B cell (primary cell): ENCODE results near the gene KLHL18. TPM values are rescaled to one million over a fixed set of nuclear protein-coding genes. Genes with fewer than 3 reads are reported as not detected.
A peak's percentile ranks its signal among the peaks of the same experiment; 100 is the strongest.
"Not testable (repeated sequence)": the region's sequence is repeated elsewhere in the genome, so short reads cannot be mapped to it uniquely, and the experiment has no call there.

Experiments used
- ATAC-seq: fragments of 200-7000 bp; cut with Tn5 transposase; one replicate; pipeline ENCODE4 v1.10.0; 2021; ENCODE audit warnings: low read depth, mild to moderate bottlenecking, moderate number of reproducible peaks, moderate library complexity
- CTCF ChIA-PET: fragments of 350-600 bp; sonication (Branson Sonifier 250); formaldehyde crosslinking; loops from one replicate; lab custom pipeline; 2021; ENCODE audit warnings: antibody characterized with exemption, inconsistent platforms; lab: Charles Lee
- POLR2A ChIA-PET: fragments of 350-600 bp; sonication (Branson Sonifier 250); formaldehyde crosslinking; loops from one replicate; lab custom pipeline; 2021; ENCODE audit warnings: antibody characterized with exemption; lab: Charles Lee
- DNase-seq: peaks from one replicate; pipeline ENCODE4 v3.0.0; 2013
- H2AFZ ChIP-seq: 2 replicates; pipeline ENCODE4 v1.6.1; 2012; ENCODE audit warnings: mild to moderate bottlenecking, low read depth, low read length; ENCODE audit not compliant: insufficient read depth, poor library complexity, severe bottlenecking
- H3K27ac ChIP-seq, 2 donors: 1 replicate in 1 of 2; 2 replicates in 1 of 2; pipeline ENCODE4 v1.5.1; 2012 to 2013; ENCODE audit warnings: low read length in 2 of 2, mild to moderate bottlenecking in 2 of 2, moderate library complexity in 1 of 2
- H3K27me3 ChIP-seq, 4 experiments: fragments of 200-600 bp in 1 of 4; sonication (generic) in 1 of 4; replicated peaks in 1 of 4; 1 replicate in 2 of 4; 2 replicates in 2 of 4; pipeline versions ENCODE4 v1.6.1 to v1.7.0; 2013 to 2016; ENCODE audit warnings: low read length in 3 of 4, mild to moderate bottlenecking in 2 of 4, mixed read lengths in 1 of 4, moderate library complexity in 1 of 4; ENCODE audit not compliant: insufficient read depth in 4 of 4, control insufficient read depth in 3 of 4; ENCODE audit errors: control extremely low read depth in 1 of 4
- H3K36me3 ChIP-seq, 2 experiments: replicated peaks in 1 of 2; 1 replicate in 1 of 2; 2 replicates in 1 of 2; pipeline versions ENCODE4 v1.6.1 to v1.7.1; 2013; ENCODE audit warnings: low read length in 1 of 2; ENCODE audit not compliant: insufficient read depth in 2 of 2, control insufficient read depth in 1 of 2; ENCODE audit errors: control extremely low read depth in 1 of 2, extremely low read depth in 1 of 2
- H3K4me1 ChIP-seq, 2 donors: fragments of 200-600 bp in 1 of 2; sonication (generic) in 1 of 2; 1 replicate in 1 of 2; 2 replicates in 1 of 2; pipeline versions ENCODE4 v1.5.1 to v1.6.1; 2013 to 2017; ENCODE audit warnings: low read length in 2 of 2; ENCODE audit not compliant: control insufficient read depth in 2 of 2, insufficient read depth in 2 of 2
- H3K4me2 ChIP-seq: replicated peaks from 2 replicates; pipeline ENCODE3; 2012; ENCODE audit warnings: mild to moderate bottlenecking, low read depth, low read length; ENCODE audit not compliant: poor library complexity, severe bottlenecking
- H3K4me3 ChIP-seq, 5 experiments: fragments of 200-600 bp in 1 of 5; sonication (generic) in 1 of 5; 1 replicate in 3 of 5; 2 replicates in 2 of 5; pipeline versions ENCODE4 v1.5.1 to v1.7.0; 2011 to 2016; ENCODE audit warnings: low read length in 4 of 5, mild to moderate bottlenecking in 4 of 5, low read depth in 2 of 5, control low read depth in 1 of 5, moderate library complexity in 1 of 5; ENCODE audit not compliant: insufficient read depth in 1 of 5; ENCODE audit errors: control extremely low read depth in 1 of 5, extremely low read depth in 1 of 5
- H3K79me2 ChIP-seq: fragments of 200-600 bp; sonication (generic); one replicate; pipeline ENCODE4 v1.6.0; 2016; ENCODE audit warnings: low read length; ENCODE audit not compliant: control insufficient read depth, insufficient read depth
- H3K9ac ChIP-seq: fragments of 200-600 bp; sonication (generic); 2 replicates; pipeline ENCODE4 v1.6.1; 2017; ENCODE audit warnings: mild to moderate bottlenecking, low read length, moderate library complexity
- H3K9me3 ChIP-seq, 3 donors: one replicate each; pipeline versions ENCODE4 v1.6.1 to v1.7.1; 2013; ENCODE audit warnings: low read length in 2 of 3; ENCODE audit not compliant: control insufficient read depth in 2 of 3, insufficient read depth in 1 of 3; ENCODE audit errors: control extremely low read depth in 1 of 3
- H4K20me1 ChIP-seq: 2 replicates; pipeline ENCODE4 v1.6.0; 2012; ENCODE audit warnings: mild to moderate bottlenecking, low read length; ENCODE audit not compliant: insufficient read depth, control insufficient read depth, poor library complexity, severe bottlenecking
- H3K27ac Mint-ChIP-seq: one replicate; pipeline ENCODE4 v1.8.0; 2021; ENCODE audit warnings: mixed read lengths
- H3K27me3 Mint-ChIP-seq: one replicate; pipeline ENCODE4 v1.8.0; 2021; ENCODE audit warnings: mixed read lengths
- H3K4me1 Mint-ChIP-seq: one replicate; pipeline ENCODE4 v1.8.0; 2021; ENCODE audit warnings: mixed read lengths
- H3K4me3 Mint-ChIP-seq: one replicate; pipeline ENCODE4 v1.8.0; 2021; ENCODE audit warnings: mixed read lengths
- H3K9me3 Mint-ChIP-seq: one replicate; pipeline ENCODE4 v1.8.0; 2022; ENCODE audit warnings: mixed read lengths; ENCODE audit not compliant: insufficient read depth
- CTCF ChIP-seq: fragments of 200-600 bp; IDR thresholded peaks from one replicate; pipeline ENCODE4 v1.8.0; 2022; ENCODE audit warnings: antibody characterized with exemption, mild to moderate bottlenecking
- WGBS: methylation state at CpG from one replicate; pipeline ENCODE4 v1.1.5; 2013; ENCODE audit warnings: missing lambda C conversion rate; ENCODE audit not compliant: insufficient coverage; 5-methylcytosine and 5-hydroxymethylcytosine counted together
- intact Hi-C: fragments of 100-400 bp; cut with micrococcal nuclease; formaldehyde crosslinking; loops from one replicate; pipeline ENCODE4 v1.10.0; 2022
- polyA plus RNA-seq: library from polyadenylated mRNA; depleted of rRNA; stranded (reverse); fragments of >200 nt; gene quantifications from 2 replicates; pipeline ENCODE4 v1.2.3, GENCODE V29; 2012
- total RNA-seq, 2 donors: library from RNA; stranded (reverse); fragments of 120-200 nt in 1 of 2; gene quantifications; 1 replicate in 1 of 2; 2 replicates in 1 of 2; pipeline versions ENCODE4 v1.2.3 to v1.2.4, GENCODE V29; 2013 to 2022

The KLHL18 gene
- total and polyA plus RNA-seq, 2 donors (not counting 1 experiment from before 2014, with no cell fraction given): 30.9 to 50.8 TPM

- POLR2A ChIA-PET: no interaction called here
- intact Hi-C loops: loop anchor here (1.0 kb wide), 1 partner anchor 9 kb away; the partner anchor contains the start of genes KIF9 and KLHL18
These were observed 8.5 kb downstream of the KLHL18 start for GRCh38 chr3:47291158-47291753.

DNA sequence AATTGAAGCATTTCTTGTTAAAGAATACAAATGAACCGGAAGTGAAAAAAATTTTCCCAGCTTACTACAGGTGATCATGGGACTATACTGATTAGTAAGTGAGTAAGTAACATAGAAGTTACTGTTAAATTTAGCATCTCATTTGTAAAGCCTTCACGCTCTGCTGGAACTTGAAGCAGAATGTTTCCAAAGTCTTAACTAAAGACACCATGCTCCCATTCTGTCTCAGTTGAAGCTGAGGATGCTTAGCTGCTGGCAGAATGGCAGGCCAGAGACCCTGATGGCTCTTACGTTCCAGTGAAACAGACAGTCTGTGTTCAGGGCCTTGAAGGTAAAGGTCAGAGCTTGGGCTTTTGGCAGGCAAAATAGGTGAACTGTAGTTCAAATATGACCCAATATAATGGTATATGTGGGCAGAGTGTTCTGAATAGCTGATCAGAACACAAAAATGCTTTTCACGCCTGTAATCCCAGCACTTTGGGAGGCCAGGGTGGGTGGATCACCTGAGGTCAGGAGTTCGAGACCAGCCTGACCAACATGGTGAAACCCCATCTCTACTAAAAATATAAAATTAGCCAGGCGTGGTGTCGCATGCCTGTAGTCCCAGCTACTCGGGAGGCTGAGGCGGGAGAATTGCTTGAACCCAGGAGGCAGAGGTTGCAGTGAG lies 9.1 kb downstream of the KLHL18 start:
- Mint-ChIP-seq H3K4me1 (peaks cover 78% of the 10 kb centered on the region), H3K27ac (peak overlapping the region; percentile 94), H3K4me3 (peak overlapping the region; percentile 64)
- WGBS: 52% methylated on average over 3 of the region's 9 CpGs
- H3K9me3 ChIP-seq, H2AFZ ChIP-seq, POLR2A ChIA-PET, H3K9me3 Mint-ChIP-seq, H3K27me3 ChIP-seq, H3K27me3 Mint-ChIP-seq: not testable (repeated sequence)
- peak overlapping the region in 1 of 5 experiments; percentile 11 for H3K4me3 ChIP-seq
- peaks cover 28 to 43% of the 10 kb centered on the region in 2 donors for H3K4me1 ChIP-seq
- CTCF ChIA-PET: interaction anchor here (1.3 to 2.3 kb wide), 3 partner anchors 10 to 33 kb away, joined by 3 to 16 read pairs (median 10); partner anchors contain the start of genes KIF9 and KLHL18
- DNase-seq (peak; percentile 58), ATAC-seq (peak; percentile 69)
- H3K27ac ChIP-seq: peak overlapping the region; percentile 61 to 72
- intact Hi-C loops: loop anchor here (1.0 kb wide), 1 partner anchor 10 kb away; the partner anchor contains the start of genes KIF9 and KLHL18
- peaks cover 99% of the 10 kb centered on the region for H3K79me2 ChIP-seq
- peaks cover 3 to 43% of the 10 kb centered on the region in 2 experiments for H3K36me3 ChIP-seq
- peak overlapping the region; percentile 54 for H3K4me2 ChIP-seq
- peak overlapping the region; percentile 43 for H3K9ac ChIP-seq
- peaks cover 53% of the 10 kb centered on the region for H4K20me1 ChIP-seq

More at GRCh38 chr3:47291158-47291753, 8.5 kb downstream of the KLHL18 start:
- Histone ChIP-seq H3K4me2 (peak overlapping the region; percentile 54), H2AFZ (no peak overlapping the region), H3K27me3 (no peaks in the 10 kb centered on the region), H4K20me1 (peaks cover 55% of the 10 kb centered on the region), H3K4me1 (peaks cover 26 to 43% of the 10 kb centered on the region in 2 donors), H3K27ac (peak overlapping the region; percentile 48 to 72), H3K9ac (peak overlapping the region; percentile 43), H3K79me2 (peaks cover 99% of the 10 kb centered on the region), H3K9me3 (no peaks in the 10 kb centered on the region), H3K4me3 (peak overlapping the region in 1 of 5 experiments; percentile 11), H3K36me3 (peaks cover 3 to 45% of the 10 kb centered on the region in 2 experiments)
- Mint-ChIP-seq H3K27me3 (no peaks in the 10 kb centered on the region), H3K4me1 (peaks cover 78% of the 10 kb centered on the region), H3K9me3 (no peaks in the 10 kb centered on the region), H3K27ac (peak overlapping the region; percentile 94), H3K4me3 (peak overlapping the region; percentile 64)
- WGBS: 93% methylated on average over 3 of the region's 4 CpGs
- CTCF ChIA-PET: interaction anchor here (1.3 to 2.3 kb wide), 3 partner anchors 9 to 34 kb away, joined by 3 to 16 read pairs (median 10); partner anchors contain the start of genes KIF9 and KLHL18
- ATAC-seq (peak; percentile 37), DNase-seq (no peak)
- no peak for TF ChIP-seq CTCF
